HepG2 (cell line): ENCODE results near the gene TSSK6. TPM values are rescaled to one million over a fixed set of nuclear protein-coding genes. Genes with fewer than 3 reads are reported as not detected.

ENCODE experiments used
- KLF6 ChIP-seq: IDR thresholded peaks from 2 replicates; pipeline ENCODE4 v1.8.0; 2016; ENCODE audit warnings: missing biosample characterization, missing genetic modification reagents
- MAFG ChIP-seq: sonication (generic); formaldehyde crosslinking; IDR thresholded peaks from 2 replicates; pipeline ENCODE4 v1.5.1; 2020; ENCODE audit warnings: mild to moderate bottlenecking, missing genetic modification reagents
- MEIS1 ChIP-seq: sonication (generic); formaldehyde crosslinking; IDR thresholded peaks from 2 replicates; pipeline ENCODE4 v1.9.0; 2021; ENCODE audit warnings: mild to moderate bottlenecking, missing genetic modification reagents, moderate library complexity, borderline replicate concordance
- MTA1 ChIP-seq: sonication (generic); formaldehyde crosslinking; IDR thresholded peaks from 2 replicates; pipeline ENCODE4 v1.4.0; 2020; ENCODE audit warnings: missing genetic modification reagents, mild to moderate bottlenecking, borderline replicate concordance
- NCOA5 ChIP-seq: sonication (generic); formaldehyde crosslinking; IDR thresholded peaks from 2 replicates; pipeline ENCODE4 v1.4.0; 2020; ENCODE audit warnings: missing genetic modification reagents
- NCOR1 ChIP-seq: fragments of 200-600 bp; sonication (generic); IDR thresholded peaks from 2 replicates; pipeline ENCODE4 v1.7.0; 2017; ENCODE audit warnings: antibody characterized with exemption, low read length, borderline replicate concordance
- NFE2 ChIP-seq: sonication (generic); formaldehyde crosslinking; IDR thresholded peaks from 2 replicates; pipeline ENCODE4 v1.4.0; 2020; ENCODE audit warnings: missing genetic modification reagents
- ZFP82 ChIP-seq: sonication (generic); formaldehyde crosslinking; IDR thresholded peaks from 2 replicates; pipeline ENCODE4 v1.5.1; 2020; ENCODE audit warnings: mild to moderate bottlenecking, missing genetic modification reagents, borderline replicate concordance
- ZNF337 ChIP-seq: sonication (generic); formaldehyde crosslinking; IDR thresholded peaks from 2 replicates; pipeline ENCODE4 v1.5.1; 2020; ENCODE audit warnings: missing genetic modification reagents, low read depth, mild to moderate bottlenecking, borderline replicate concordance
- ZNF652 ChIP-seq: IDR thresholded peaks from 2 replicates; pipeline ENCODE4 v1.6.1; 2016; ENCODE audit warnings: low read depth, borderline replicate concordance
- polyA plus RNA-seq, 8 experiments: library from polyadenylated mRNA; depleted of rRNA in 3 of 8; stranded (reverse) in 7 of 8; unstranded in 1 of 8; fragments of >200 nt; fragmentation: Illumina TruSeq in 4 of 8; extraction: Trizol in 4 of 8; gene quantifications; 2 replicates each; pipeline versions ENCODE4 v1.2.1 to v1.2.3, GENCODE V29; 2011 to 2016; ENCODE audit warnings: low read depth in 4 of 8, missing spikeins in 1 of 8, mixed read lengths in 1 of 8; ENCODE audit not compliant: insufficient read depth in 1 of 8
- total RNA-seq, 5 experiments: library from RNA; depleted of rRNA; stranded (reverse); fragments of >200 nt; fragmentation: Illumina TruSeq; extraction: Trizol; gene quantifications; 2 replicates each; pipeline ENCODE4 v1.2.3, GENCODE V29; 2016; ENCODE audit warnings: low read depth in 1 of 5
- TF ChIP-seq, protein P1 (sequence below): sonication (generic); formaldehyde crosslinking; IDR thresholded peaks from 2 replicates; pipeline ENCODE4 v1.4.0; 2020; ENCODE audit warnings: missing genetic modification reagents, borderline replicate concordance
- TF ChIP-seq, protein P2 (sequence below): sonication (generic); formaldehyde crosslinking; IDR thresholded peaks from 2 replicates; pipeline ENCODE4 v1.4.0; 2020; ENCODE audit warnings: mild to moderate bottlenecking, missing genetic modification reagents
- TF ChIP-seq, protein P3 (sequence below): sonication (generic); formaldehyde crosslinking; IDR thresholded peaks from 2 replicates; pipeline ENCODE4 v1.4.0; 2020; ENCODE audit warnings: missing genetic modification reagents
- TF ChIP-seq, protein P4 (sequence below): sonication (generic); formaldehyde crosslinking; IDR thresholded peaks from 2 replicates; pipeline ENCODE4 v1.4.0; 2020; ENCODE audit warnings: mild to moderate bottlenecking, missing genetic modification reagents
- TF ChIP-seq, protein P5 (sequence below): sonication (generic); formaldehyde crosslinking; IDR thresholded peaks from 2 replicates; pipeline ENCODE4 v1.5.0; 2020; ENCODE audit warnings: missing genetic modification reagents
- TF ChIP-seq, protein P6 (sequence below): sonication (generic); formaldehyde crosslinking; IDR thresholded peaks from 2 replicates; pipeline ENCODE4 v1.8.1; 2022; ENCODE audit warnings: mild to moderate bottlenecking, missing genetic modification reagents

TSSK6 gene
- total and polyA plus RNA-seq, 2 of the 13 experiments (the other 11 are each of a cell fraction or from before 2014, with no cell fraction given), result 0.71 to 1.2 TPM

DNA sequence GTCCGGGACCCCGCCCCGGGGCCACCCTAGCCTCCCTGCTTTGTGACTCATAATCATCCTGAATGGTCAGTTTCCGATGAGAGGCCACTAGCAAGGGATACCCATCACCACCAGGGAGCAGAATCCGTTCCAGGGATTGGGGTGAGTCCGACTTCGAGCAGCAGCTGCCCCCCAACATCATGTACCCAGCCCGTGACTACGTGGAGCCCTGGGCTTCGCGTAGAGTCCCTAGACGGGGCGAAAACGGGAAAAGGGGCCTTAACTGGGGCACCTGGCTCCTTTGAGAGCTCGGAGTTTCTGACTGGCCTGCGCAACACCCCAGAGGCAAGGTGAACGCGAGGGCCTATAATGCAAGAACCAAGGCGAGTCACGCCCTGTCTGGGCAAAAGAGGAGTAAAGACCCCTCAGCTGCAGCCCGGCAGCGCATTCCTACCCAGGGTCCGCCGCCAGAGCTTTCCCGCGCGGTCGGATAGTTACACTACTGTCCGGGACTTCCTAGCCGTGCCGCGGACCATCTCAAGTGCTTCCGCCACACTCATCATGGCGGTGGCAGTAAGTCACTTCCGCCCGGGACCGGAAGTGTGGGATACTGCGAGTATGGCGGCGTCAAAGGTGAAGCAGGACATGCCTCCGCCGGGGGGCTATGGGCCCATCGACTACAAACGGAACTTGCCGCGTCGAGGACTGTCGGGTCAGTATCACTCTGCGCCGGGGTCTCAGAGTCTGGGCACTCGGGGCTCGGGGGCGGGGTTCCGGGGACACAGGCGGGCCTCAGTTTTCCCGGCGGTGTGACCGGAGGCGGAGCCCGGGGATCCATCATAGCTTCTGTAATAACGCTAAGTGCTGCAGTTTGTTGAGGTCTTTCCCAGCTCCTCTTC is 533 bp upstream of the TSSK6 start, which contains the start of gene NDUFA13 (continued):
- TF ChIP-seq, protein P1, sequence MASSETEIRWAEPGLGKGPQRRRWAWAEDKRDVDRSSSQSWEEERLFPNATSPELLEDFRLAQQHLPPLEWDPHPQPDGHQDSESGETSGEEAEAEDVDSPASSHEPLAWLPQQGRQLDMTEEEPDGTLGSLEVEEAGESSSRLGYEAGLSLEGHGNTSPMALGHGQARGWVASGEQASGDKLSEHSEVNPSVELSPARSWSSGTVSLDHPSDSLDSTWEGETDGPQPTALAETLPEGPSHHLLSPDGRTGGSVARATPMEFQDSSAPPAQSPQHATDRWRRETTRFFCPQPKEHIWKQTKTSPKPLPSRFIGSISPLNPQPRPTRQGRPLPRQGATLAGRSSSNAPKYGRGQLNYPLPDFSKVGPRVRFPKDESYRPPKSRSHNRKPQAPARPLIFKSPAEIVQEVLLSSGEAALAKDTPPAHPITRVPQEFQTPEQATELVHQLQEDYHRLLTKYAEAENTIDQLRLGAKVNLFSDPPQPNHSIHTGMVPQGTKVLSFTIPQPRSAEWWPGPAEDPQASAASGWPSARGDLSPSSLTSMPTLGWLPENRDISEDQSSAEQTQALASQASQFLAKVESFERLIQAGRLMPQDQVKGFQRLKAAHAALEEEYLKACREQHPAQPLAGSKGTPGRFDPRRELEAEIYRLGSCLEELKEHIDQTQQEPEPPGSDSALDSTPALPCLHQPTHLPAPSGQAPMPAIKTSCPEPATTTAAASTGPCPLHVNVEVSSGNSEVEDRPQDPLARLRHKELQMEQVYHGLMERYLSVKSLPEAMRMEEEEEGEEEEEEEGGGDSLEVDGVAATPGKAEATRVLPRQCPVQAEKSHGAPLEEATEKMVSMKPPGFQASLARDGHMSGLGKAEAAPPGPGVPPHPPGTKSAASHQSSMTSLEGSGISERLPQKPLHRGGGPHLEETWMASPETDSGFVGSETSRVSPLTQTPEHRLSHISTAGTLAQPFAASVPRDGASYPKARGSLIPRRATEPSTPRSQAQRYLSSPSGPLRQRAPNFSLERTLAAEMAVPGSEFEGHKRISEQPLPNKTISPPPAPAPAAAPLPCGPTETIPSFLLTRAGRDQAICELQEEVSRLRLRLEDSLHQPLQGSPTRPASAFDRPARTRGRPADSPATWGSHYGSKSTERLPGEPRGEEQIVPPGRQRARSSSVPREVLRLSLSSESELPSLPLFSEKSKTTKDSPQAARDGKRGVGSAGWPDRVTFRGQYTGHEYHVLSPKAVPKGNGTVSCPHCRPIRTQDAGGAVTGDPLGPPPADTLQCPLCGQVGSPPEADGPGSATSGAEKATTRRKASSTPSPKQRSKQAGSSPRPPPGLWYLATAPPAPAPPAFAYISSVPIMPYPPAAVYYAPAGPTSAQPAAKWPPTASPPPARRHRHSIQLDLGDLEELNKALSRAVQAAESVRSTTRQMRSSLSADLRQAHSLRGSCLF (CRISPR knock-in tag), result no peak
- no peak for TF ChIP-seq ZFP82
- TF ChIP-seq, protein P2, sequence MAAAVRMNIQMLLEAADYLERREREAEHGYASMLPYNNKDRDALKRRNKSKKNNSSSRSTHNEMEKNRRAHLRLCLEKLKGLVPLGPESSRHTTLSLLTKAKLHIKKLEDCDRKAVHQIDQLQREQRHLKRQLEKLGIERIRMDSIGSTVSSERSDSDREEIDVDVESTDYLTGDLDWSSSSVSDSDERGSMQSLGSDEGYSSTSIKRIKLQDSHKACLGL (CRISPR knock-in tag), result peak; percentile 64; the same call in 1 of the 2 replicates
- TF ChIP-seq NCOA5 (CRISPR knock-in tag), result no peak
- peak; percentile 85 for TF ChIP-seq KLF6 (CRISPR knock-in tag)
- TF ChIP-seq, protein P3, sequence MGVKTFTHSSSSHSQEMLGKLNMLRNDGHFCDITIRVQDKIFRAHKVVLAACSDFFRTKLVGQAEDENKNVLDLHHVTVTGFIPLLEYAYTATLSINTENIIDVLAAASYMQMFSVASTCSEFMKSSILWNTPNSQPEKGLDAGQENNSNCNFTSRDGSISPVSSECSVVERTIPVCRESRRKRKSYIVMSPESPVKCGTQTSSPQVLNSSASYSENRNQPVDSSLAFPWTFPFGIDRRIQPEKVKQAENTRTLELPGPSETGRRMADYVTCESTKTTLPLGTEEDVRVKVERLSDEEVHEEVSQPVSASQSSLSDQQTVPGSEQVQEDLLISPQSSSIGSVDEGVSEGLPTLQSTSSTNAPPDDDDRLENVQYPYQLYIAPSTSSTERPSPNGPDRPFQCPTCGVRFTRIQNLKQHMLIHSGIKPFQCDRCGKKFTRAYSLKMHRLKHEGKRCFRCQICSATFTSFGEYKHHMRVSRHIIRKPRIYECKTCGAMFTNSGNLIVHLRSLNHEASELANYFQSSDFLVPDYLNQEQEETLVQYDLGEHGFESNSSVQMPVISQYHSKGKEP (CRISPR knock-in tag), result no peak
- no peak for TF ChIP-seq MAFG
- peak; percentile 63; the same call in 1 of the 2 replicates for TF ChIP-seq MTA1 (CRISPR knock-in tag)
- TF ChIP-seq, protein P4, sequence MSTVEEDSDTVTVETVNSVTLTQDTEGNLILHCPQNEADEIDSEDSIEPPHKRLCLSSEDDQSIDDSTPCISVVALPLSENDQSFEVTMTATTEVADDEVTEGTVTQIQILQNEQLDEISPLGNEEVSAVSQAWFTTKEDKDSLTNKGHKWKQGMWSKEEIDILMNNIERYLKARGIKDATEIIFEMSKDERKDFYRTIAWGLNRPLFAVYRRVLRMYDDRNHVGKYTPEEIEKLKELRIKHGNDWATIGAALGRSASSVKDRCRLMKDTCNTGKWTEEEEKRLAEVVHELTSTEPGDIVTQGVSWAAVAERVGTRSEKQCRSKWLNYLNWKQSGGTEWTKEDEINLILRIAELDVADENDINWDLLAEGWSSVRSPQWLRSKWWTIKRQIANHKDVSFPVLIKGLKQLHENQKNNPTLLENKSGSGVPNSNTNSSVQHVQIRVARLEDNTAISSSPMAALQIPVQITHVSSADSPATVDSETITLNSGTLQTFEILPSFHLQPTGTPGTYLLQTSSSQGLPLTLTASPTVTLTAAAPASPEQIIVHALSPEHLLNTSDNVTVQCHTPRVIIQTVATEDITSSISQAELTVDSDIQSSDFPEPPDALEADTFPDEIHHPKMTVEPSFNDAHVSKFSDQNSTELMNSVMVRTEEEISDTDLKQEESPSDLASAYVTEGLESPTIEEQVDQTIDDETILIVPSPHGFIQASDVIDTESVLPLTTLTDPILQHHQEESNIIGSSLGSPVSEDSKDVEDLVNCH (CRISPR knock-in tag), result no peak
- TF ChIP-seq, protein P5, sequence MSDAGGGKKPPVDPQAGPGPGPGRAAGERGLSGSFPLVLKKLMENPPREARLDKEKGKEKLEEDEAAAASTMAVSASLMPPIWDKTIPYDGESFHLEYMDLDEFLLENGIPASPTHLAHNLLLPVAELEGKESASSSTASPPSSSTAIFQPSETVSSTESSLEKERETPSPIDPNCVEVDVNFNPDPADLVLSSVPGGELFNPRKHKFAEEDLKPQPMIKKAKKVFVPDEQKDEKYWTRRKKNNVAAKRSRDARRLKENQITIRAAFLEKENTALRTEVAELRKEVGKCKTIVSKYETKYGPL (CRISPR knock-in tag), result no peak
- TF ChIP-seq MEIS1 (CRISPR knock-in tag), result no peak
- TF ChIP-seq ZNF652 (CRISPR knock-in tag), result peak; percentile 14; the same call in 1 of the 2 replicates
- TF ChIP-seq NCOR1, result no peak
- TF ChIP-seq NFE2 (CRISPR knock-in tag), result no peak
- TF ChIP-seq ZNF337 (CRISPR knock-in tag), result peak; percentile 67; the same call in 1 of the 2 replicates
- TF ChIP-seq, protein P6, sequence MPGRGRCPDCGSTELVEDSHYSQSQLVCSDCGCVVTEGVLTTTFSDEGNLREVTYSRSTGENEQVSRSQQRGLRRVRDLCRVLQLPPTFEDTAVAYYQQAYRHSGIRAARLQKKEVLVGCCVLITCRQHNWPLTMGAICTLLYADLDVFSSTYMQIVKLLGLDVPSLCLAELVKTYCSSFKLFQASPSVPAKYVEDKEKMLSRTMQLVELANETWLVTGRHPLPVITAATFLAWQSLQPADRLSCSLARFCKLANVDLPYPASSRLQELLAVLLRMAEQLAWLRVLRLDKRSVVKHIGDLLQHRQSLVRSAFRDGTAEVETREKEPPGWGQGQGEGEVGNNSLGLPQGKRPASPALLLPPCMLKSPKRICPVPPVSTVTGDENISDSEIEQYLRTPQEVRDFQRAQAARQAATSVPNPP (CRISPR knock-in tag), result peak; percentile 33; the same call in 1 of the 2 replicates
